ENCODE measurements around the gene USH2A.

The USH2A gene

DNA sequence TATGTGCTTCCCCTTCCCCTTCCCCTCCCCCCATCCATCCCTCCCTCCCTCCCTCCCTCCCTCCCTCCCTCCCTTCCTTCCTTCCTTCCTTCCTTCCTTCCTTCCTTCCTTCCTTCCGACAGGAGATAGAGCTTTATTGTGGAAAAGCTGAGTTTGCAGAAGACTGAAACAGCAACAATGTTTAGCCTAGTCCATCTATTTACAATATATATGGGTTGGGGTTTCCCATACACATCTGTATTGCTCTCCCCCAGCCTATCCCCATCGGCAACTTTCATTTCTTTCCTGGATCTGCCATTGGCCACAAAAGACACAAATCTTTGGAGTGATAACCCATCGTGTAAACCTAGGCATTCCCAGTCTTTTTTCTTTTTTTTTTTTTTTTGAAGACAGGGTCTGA lies 222.3 kb downstream of the USH2A start:
- TF ChIP-seq, protein P1, sequence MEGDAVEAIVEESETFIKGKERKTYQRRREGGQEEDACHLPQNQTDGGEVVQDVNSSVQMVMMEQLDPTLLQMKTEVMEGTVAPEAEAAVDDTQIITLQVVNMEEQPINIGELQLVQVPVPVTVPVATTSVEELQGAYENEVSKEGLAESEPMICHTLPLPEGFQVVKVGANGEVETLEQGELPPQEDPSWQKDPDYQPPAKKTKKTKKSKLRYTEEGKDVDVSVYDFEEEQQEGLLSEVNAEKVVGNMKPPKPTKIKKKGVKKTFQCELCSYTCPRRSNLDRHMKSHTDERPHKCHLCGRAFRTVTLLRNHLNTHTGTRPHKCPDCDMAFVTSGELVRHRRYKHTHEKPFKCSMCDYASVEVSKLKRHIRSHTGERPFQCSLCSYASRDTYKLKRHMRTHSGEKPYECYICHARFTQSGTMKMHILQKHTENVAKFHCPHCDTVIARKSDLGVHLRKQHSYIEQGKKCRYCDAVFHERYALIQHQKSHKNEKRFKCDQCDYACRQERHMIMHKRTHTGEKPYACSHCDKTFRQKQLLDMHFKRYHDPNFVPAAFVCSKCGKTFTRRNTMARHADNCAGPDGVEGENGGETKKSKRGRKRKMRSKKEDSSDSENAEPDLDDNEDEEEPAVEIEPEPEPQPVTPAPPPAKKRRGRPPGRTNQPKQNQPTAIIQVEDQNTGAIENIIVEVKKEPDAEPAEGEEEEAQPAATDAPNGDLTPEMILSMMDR (IDR thresholded peaks at IDR 0.05): no peak
- DNase-seq (ENCODE audit: low spot score): no peak
- H3K4me3 ChIP-seq: no peak overlapping the region
- H3K27ac ChIP-seq: no peak overlapping the region

DNA sequence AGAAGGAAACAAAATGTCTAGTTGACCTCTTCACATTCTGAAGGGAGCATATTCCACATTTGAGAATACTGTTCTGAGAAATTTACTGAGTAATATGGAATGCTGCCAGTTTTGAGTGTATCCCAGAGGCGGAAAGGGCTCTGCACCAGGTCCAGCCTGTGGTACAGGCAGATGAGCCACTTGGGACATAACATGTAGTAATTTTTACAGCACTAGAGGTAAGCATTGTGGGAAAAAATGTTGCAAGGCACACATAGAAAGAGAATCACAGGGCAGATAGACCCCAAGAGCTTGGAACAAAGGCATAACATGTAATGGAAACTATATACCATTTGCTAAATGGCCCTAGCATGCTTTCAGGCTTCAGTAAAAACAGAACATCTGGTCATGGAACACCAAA lies 228.5 kb downstream of the USH2A start:
- DNase-seq (ENCODE audit: low spot score): no peak
- H3K27ac ChIP-seq: no peak overlapping the region
- TF ChIP-seq, protein P1 (IDR thresholded peaks at IDR 0.05): no peak
- H3K4me3 ChIP-seq: no peak overlapping the region

DNA sequence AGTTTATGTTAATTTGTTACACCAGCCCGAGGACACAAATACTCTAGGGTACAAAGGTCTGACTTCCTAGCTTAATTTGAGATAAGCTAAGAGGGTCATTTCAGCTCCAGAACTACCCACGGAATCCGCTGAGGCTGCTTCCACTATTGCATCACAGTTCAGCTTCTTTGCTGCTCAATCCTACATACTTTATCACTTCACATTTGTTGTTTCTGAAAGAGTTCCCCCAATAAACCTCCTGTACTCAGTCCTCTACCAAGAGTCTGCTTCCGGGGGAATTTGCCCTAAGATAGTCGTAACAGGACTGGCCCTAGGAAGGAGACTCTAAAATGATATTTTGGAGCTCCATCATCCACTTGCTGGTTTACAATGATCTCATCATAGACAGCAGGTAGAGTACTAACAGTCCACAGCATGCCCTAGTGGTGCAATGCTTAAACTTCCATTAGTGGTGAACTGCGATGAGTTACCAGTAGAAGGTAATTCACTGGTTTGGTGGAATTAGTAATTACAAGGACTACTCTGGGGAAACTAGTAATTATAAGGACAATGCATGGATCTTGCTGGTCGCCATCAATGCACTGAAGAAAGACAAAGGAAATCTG lies 229.3 kb downstream of the USH2A start:
- no peak overlapping the region for H3K4me3 ChIP-seq
- H3K27ac ChIP-seq: no peak overlapping the region
- TF ChIP-seq, protein P1 (IDR thresholded peaks at IDR 0.05): no peak
- DNase-seq (ENCODE audit: low spot score): no peak

DNA sequence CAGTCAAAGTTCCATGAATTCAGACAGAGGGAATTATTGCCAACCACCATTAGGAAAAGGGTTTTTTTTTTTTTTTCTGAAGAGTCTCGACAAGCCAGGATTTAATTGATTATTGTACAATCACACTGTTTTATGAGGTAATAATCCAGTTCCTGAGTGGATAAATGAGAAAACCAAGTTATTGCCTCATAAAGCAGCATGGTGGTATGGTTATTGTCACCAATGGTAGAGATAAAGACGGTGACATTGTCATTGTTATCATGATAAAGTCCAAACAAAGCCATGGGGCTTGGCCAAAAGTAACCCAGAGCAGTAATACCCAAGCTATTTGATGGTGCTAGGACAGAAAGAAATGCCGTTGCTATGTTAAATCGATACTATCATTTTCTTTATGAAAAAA lies 232.8 kb downstream of the USH2A start:
- Histone ChIP-seq H3K27ac (no peak overlapping the region), H3K4me3 (no peak overlapping the region)
- DNase-seq (ENCODE audit: low spot score): no peak
- TF ChIP-seq, protein P1 (IDR thresholded peaks at IDR 0.05): no peak

DNA sequence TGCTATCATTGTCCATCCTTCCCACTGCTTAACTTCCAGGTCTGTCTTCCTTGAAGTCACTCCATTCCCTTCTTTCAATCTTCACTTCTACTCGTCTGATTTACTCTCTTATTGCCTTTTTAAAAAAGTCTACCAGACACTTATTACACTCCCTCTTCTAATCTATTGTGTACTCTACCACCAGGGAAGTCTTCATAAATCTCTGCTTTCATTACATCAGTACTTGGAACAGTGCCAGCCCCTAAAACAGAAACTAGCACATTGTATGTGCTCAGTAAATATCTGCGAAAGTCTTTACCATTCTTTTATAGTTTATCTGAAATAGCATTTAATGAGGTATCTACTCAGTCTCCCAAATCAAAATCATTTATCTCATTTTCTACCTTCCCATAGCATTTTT lies 236.4 kb downstream of the USH2A start:
- TF ChIP-seq, protein P1 (IDR thresholded peaks at IDR 0.05): no peak
- DNase-seq (ENCODE audit: low spot score): no peak
- no peak overlapping the region for H3K27ac ChIP-seq
- H3K4me3 ChIP-seq: no peak overlapping the region

DNA sequence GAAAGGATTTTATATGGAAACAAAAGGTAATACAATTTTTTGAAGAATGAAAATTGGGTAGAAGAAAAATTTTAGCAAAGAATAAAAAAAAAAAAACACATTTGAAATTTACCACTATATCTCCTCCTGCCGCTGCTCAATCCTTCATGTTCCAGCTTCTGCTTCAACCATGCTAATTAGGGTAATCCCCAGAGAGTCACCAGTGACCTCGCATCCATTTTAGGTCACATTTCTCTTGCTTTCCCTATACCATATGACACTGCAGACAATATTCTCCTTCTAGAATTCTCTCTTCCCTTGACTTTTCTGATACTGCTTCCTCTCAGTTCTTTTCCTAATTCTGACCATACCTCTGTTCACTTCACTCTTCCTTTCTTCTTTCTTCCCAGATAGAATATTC lies 237.1 kb downstream of the USH2A start:
- no peak for DNase-seq (ENCODE audit: low spot score)
- TF ChIP-seq, protein P1 (IDR thresholded peaks at IDR 0.05): no peak
- Histone ChIP-seq H3K27ac (no peak overlapping the region), H3K4me3 (no peak overlapping the region)

DNA sequence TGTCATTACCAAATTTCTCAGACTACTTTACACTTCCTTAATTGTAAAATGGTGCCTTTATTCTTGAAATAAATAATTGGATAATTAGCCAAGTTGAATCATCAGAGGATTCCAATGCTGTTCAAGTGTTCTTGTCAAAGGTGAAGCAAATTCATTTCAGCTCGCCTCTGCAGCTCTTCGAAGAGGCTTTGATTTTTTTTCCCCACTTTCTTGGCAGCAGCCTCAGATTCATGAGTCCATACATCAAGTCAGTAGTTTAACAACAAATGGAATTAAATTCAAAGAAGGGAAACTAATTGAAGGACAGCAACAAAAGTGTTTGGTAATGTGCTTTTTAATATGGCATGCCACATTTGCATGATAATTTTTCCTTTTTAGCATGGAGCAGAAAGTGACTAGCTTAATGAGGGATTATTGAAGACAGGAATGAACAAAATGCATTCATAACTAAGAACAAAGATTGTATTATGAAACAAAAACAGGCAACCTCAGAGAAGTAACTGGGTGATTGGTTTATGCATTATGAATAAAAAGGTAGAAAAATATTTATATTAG lies 239.0 kb downstream of the USH2A start:
- TF ChIP-seq, protein P1 (IDR thresholded peaks at IDR 0.05): no peak
- Histone ChIP-seq H3K4me3 (no peak overlapping the region), H3K27ac (no peak overlapping the region)
- no peak for DNase-seq (ENCODE audit: low spot score)

All from coronary artery (tissue), 2 donors.